ENCODE measurements around the gene PIGQ.

Gene PIGQ

DNA sequence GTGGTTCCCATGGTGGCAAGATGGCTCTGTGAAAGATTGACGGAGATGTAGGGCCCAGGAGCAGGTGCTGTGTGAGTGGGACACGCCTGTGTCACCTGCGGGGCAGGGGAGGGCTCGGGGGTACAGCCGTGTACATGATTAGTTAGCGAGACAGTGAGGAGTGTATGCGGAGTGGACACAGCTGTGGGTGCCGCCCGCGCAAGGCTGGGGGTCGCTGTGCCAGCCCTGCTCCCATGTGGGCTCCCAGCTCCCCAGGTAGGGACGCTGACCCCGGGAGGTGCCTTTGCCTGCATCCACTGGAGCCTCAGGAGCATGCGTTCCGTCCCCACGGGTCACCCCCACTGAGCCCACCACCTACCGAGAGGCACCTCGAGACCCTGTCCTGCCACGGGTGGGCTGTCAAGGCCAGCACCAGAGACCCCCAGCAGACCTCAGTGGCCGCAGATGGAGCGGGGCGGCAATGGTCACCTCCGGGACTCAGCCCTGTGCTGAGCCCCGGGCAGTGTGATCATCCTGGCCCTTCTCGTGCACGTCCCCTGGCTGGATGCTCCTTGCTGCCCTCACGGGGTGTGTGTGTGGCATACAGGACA is 34.8 kb upstream of the PIGQ start:
- no peak for DNase-seq

DNA sequence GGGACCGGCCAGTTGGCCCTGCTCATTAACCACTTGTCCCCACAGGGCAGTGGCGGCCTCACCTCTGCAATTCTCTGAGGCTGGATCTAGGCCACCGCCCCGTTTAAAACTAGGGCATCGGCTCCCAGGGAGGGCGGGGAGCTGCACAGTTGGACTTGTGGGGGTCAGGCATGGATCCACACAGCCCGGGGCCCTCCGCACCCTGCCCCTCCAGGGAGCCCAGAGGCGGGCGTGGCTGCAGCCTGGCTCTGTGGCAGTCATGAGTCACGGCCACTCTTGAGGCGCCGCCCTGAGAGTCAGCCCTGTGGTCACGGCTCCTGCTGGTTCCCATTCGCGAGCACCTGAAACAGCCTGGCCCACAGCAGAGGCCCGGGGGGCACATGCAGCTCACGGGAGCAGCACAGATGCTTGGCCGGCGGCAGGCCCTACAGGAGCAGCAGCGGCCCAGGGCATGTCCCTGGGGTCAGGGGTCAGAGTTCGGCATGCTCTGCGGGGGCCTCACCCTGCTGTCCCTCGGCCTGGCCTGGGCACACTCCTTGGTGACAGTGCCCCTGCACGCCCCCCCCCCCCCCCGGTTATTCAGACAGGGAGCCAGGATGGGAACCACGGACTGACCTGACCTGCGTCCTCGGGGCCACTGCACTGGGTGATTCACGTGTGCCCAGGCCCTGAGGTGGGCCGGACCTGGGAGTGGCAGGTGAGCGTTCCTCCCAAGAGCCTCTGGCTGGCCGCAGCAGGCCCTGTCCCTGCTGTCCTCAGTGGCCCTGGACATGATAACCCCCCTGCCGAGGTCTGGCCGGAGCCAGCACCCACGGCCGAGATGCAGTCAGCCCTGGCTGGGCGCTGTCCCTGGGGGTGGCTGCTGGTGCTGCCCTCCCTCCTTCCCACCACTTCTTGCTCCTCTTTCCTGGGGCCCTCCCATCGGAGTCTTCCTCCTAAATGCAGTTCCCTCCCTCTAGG is 34.0 kb upstream of the PIGQ start:
- no peak for DNase-seq

DNA sequence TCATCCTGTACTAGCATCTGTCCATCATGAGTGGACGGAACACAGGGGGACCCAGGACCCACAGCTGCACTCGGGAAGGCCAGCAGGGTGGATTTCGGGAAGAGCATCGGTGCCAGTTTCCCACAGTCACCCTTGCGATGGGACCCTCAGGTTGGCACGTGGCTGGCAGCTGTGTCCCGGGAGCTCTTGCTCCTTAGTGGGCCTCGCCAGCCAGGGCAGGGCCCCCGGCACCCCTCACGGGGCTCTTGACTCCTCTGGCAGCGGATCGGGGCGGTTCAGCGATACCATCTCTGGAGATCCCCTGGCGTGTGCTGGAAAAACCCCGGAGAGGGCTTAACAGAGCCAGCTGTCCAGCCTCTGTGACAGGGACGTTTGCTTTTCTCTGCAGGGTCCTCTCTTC is 33.0 kb upstream of the PIGQ start:
- DNase-seq: no peak

DNA sequence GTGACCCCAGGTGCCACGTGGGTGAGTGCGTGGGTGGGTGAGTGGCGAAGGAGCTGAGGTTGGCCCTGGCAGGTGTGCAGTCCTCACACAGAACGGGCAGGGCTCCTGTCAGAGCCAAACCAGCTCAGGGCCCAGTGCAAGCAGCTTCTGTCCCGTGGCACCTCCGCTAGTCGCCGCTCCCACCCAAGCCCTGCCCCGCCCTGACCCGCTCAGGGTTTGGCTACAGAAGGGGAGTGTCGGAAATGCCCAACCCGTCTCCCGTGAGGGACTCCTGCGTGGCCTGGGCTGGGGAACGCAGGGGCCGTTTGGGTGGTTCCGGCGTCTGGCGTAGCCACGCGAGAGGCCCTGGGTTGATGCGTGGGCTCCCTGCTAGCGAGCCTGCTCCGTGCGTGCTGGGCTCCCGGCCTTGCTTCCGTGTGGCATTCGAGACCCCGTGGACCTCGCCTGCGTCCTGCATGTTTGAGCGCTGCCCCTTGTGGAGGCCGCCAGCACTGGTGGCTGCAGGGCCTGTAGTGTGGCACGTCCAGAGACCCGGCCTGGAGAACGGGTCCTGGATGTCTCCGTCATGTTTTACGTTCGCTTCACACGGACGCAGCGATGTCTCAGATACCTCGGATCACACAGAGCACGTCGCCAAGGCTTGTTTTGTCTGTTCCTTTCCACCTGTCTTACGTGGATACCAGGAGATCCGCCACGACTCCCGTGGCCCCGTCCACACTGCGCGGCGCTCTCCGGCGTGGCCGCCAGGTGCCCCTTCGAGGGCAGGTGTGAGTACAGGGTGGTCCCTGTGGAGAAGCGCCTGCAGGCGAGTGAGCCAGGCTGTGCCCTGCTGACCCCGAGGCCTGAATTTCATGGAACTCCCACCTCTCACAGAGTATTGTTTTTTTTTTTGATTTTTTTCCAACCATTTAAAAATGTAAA is 32.1 kb upstream of the PIGQ start:
- no peak for DNase-seq

DNA sequence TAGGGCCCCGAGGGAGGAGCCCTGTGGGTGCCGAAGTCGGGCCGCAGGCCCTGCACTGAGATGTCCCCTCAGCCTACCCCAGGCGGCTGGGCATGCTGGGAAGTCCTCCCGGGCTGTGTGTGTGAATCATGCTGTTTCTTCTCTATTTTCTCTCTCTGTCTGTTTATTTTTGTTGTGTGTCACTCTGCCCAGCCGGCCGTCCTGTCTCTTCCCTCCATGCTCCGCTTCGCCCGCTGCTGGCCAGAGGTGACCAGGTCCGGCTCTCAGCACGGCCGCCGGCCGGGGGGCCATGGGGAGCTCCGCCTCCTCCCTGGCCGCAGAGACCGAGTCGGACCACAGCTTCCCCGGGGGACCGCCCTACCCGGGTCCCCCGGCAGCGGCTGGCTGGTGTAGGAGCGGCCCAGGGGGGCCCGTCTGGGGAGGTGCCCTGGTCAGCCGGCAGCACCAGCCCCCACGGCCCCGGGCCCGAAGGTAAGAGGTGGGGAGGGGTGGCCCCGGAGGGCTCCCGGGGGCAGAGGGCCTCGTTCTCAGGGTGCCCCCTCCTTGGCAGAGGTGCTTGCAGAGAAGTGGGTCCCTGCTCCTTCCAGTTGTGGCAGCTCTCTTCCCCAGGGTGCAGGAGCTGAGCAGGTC is 29.8 kb upstream of the PIGQ start:
- DNase-seq: no peak

DNA sequence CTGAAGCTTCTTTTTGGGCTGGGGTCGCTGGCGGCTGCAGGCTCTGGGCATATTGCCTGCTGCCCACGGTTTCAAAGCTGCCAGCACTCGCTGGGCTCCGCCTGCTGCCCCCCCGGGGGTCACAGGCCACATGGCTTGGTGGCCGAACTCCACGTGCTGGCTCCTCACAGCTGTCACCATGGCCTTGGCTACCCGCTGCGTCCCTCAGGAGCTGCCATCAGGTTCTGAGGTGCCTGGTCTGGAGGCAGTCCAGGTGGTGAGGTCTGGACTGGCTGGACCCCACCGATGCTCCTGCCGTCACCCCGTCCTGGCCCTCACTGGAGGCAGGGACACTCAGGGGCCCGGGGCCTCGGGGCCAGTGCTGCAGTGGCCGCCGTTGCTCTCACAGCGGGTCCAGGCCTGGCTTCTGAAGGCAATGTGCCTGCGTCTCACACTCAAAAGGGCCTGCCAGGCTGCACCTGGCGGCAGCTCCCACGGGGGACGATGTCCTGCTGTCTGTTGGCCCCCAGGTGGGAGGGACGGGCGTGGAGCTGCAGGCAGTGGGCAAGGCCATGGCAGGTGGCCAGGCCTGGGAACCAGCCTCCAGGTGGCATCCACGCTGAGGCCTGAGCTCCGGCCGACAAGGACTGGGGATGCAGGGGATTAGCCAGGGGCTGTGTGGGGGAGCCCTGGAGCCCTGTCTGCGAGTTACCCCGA is 29.0 kb upstream of the PIGQ start:
- no peak for DNase-seq

DNA sequence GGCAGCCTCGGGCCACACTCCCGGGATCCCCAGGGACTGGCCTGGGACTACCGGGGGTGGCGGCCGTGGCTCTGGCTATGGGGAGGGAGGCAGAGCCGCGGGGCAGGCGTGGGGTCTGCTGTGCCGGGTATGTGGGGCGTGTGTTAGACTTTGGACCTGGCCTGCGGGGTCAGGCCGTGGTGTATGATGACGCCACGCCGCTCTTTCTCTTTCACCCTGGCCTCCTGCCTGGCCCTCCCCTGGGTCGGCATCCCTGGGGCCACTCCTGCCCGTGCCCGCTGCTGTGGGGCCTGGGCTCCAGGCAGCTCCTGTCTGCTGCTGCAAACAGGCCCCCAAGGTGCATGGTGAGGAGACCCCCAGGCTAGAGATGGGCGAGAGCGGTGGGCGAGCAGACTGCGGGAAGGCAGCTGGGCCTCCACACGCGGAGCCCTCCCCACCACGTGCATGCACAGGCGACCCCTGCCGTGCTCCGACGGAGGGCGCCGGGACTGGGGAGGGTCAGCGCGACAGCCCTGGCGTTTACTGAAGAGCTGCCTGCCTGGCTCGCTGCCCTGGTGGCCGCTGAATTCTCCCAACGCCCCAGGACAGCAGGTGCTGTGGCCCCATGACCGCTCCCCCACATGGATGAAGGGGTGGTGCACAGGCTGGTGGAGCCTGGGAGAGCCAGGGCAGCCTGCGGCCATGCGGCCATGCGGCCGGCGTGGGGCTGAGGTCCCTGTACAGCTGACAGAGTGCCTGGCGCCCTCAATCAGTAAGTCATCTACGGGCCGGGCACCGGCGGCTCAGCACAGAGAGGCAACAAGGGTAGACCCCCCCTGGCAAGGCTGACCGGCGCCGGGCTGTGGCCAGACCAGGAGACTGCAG is 26.2 kb upstream of the PIGQ start:
- no peak for DNase-seq

DNA sequence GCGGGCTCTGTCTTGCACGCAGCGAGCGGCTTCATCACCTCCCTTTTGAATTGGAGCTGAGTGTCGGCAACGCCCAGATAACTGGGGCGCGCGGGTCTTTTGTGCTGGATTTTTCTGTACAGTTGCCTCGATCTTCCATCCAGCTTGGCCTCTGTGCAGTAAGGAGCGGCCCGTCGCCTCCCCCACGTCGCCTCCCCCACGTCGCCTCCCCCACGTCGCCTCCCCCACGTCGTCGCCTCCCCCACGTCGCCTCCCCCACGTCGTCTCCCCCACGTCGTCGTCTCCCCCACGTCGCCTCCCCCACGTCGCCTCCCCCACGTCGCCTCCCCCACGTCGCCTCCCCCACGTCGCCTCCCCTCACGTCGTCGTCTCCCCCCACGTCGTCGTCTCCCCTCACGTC is 25.3 kb upstream of the PIGQ start:
- no peak for DNase-seq

DNA sequence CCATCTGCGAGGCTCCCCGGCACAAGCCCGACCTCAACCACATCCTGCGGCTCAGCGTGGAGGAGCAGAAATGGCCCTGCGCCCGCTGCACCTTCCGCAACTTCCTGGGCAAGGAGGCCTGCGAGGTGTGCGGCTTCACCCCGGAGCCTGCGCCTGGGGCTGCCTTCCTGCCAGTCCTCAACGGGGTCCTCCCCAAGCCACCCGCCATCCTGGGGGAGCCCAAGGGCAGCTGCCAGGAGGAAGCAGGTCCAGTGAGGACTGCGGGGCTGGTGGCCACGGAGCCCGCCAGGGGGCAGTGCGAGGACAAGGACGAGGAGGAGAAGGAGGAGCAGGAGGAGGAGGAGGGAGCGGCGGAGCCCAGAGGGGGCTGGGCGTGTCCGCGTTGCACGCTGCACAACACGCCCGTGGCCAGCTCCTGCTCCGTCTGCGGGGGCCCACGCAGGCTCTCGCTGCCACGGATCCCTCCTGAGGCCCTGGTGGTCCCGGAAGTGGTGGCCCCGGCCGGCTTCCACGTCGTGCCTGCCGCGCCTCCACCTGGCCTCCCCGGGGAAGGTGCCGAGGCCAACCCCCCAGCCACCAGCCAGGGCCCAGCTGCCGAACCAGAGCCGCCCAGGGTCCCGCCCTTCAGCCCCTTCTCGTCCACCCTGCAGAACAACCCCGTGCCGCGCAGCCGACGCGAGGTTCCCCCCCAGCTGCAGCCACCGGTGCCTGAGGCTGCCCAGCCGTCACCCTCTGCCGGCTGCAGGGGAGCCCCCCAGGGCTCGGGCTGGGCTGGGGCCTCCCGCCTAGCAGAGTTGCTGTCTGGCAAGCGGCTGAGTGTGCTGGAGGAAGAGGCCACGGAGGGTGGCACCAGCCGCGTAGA is 22.6 kb upstream of the PIGQ start:
- DNase-seq: peak; percentile 47

DNA sequence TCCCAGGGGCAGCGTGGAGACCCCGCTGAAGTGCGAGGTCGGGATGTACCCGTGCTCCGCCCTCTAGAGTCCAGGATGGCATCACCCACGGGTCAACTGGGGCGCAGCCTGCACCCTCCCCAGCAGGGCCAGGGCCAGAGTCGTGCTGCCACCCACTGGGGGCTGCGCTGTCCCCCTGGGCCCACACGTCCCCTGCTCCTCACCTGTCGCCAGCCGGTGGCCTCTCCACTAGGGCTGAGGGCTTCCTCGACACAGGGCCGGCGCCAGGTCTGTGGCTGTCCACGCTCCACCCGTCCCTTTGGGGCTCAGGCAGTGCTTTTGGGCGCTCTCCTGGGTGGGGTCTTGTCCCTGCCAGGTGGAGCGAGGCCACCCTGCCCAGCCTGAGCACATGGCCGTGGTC is 21.2 kb upstream of the PIGQ start:
- no peak for DNase-seq

DNA sequence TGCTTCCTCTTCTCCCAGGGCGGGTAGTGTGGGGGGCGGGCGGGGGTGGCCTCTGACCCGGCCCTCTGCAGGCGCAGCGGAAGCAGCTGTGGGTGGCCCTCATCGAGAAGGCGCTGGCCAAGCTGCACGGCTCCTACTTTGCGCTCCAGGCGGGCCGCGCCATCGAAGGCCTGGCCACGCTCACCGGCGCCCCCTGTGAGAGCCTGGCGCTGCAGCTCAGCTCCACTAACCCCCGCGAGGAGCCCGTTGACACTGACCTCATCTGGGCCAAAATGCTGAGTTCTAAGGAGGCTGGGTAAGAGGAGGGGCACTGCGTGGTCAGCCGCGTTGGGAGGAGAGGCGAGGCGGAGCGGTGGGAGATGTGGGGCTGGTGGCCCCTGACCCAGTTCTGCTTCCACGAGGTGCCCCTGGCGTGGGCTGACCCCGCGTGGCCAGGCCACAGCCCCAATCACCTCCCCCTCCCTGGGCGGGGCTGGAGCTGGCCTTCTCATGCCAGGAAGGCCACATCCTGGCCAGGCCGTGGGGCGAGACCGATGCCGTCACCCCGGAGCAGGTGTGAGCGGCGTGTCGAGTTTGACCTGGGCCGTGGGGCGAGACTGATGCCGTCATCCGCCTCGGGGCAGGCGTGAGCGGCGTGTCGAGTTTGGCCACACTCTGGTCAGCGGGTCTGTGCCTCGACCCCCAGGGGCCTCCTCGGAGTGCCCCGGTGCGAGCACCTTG is 20.1 kb upstream of the PIGQ start:
- DNase-seq: no peak

DNA sequence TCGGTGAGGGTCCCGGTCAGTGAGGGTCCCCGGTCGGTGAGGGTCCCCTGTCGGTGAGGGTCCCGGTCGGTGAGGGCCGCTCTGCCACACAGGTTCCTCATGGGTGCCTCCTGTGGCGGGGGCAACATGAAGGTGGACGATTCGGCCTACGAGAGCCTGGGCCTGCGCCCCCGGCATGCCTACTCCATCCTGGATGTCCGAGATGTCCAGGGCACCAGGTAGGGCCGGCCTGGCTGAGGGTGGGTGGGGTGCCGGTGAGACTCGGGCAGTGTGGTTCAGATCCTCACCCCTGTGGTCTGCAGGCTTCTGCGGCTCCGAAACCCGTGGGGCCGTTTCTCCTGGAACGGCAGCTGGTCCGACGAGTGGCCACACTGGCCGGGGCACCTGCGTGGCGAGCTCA is 18.6 kb upstream of the PIGQ start:
- no peak for DNase-seq

DNA sequence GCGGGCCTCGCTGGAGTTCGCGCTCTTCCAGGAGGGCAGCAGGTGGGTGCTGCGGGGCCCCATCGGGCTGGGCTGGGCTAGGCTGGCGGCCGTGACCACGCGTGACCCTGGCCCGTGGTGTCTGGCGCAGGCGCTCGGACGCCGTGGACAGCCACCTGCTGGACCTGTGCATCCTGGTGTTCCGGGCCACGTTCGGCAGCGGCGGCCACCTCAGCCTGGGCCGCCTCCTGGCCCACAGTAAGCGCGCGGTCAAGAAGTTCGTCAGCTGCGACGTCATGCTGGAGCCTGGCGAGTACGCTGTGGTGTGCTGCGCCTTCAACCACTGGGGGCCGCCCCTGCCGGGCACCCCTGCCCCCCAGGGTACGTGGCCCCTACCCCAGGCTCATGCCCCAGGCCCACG is 17.6 kb upstream of the PIGQ start:
- no peak for DNase-seq

DNA sequence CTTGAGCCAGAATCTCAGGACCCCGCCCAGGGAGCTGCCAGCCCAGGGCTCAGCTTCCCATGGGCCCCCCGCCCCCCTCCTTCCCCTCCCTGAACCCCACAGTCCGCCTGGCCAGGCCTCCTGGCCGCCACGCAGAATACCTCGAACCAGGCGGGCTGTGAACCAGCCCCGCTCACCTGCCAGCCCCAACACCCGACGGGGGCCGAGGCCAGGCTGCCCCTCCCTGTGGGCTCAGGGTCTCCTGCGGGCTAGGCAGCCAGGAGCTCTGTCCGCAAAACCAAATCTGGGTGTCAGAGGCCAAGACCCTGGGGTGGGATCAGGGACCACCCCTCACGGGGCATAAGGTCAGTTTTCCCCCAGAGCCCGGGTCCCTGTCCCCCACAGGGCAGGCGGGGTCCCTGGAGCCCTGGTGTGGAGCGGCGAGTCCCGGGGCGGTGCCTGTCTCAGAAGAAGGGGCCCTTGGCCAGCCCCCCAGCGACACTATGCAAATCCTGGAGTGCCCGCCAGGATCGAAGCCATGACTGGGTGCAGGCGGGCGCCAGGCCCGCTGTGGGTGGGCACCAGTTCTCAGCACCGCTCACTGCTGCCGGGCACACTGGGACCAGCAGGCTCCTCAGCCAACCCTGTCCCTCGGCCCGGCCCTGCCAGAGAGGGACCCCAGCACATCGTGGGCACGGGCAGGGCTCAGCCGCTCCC is 16.0 kb upstream of the PIGQ start:
- DNase-seq: no peak

DNA sequence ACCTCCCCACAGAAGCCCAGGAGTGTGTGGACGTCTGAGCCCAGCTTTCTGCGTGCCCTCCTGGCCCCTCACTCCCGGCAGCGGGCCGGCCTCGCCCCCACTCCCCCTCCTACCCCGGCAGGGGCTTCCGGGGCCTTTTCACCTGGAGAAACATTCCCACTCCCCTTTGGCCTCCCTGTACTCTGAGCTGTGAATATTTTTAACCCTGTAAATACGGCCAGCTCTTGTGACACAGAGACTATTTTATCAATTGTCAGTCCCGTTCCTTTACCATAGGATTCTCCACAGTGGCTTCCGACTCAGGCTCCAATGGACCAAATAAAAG is 15.5 kb upstream of the PIGQ start:
- no peak for DNase-seq

DNA sequence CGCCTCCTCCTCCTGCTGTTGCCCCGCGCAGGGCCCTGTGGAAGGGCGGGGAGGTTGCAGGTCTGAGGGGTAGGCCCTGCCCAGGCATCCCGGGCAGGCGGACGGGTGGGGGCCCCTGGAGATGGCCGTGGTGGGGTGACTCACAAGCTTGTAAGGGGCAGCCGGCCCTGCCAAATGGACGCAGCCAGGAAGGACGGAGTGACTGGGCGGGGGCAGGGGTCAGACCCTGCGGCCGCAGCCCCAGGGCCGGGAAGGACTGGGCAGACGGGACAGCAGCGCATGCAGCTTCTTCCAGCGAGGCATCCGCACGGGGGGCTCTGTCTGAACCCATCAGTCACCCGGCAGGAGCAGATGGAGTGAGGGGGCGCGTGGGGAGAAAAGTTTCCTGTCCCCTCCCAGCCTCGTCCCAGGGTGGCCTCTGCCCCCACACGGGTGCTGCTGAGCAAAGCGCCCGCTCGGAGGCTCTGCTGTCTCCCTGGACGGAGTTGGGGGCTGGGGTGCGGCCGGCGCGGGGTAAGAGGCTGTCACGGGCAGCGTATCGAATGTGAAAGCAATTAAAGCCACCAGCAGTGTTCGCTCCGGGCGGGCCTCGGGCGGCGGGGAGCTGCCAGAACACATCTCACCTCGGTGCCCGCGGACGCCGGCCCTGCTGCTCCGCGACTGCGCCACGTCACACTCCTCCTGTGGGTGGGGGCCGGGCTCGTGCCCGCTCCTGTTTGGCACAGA is 15.0 kb upstream of the PIGQ start:
- no peak for DNase-seq

DNA sequence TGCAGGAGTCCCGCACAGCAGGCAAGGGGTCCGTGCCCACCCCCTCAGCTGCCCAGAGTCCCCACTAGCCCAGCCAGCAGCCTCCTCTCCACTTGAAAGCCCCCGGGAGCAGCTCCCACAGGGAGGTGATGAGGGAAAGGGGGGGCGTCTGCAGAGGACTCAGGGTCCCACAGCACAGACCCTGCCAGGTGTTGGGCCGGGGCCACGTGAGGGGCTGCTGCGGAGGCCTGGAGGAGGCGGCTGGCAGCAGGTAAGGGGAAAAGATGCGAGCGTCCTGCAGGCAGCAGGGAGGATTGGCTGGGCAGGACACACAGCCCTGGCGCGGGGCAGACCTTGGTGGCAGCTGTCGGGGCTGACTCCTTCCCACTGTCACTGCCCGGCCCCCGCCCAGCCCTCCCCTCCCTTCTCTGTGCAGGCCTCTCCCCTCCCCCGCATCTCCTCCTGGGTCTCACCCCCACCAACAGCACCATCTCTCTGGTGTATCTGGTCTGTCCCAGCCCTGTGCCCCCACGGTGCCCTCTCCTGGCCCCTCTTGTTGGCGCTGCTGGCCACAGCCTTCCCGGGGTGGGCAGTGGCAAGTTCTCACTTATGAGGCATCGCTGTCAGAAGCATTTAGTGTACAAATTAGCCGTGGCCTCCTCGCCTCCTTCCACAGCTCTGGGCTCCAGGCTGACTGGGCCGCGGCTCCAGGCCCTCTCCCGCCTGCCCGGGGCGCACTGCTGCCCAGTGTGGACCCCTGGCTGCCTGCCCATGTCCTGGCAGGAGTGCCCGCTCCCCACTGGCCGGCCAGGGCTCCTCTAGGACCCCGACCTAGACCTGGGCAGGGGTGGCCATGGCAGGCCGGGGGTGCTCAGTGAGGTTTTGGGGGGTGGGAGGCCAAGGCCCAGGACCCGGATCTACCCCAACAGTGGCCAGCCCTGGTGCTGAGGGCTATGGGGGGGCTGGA is 14.0 kb upstream of the PIGQ start:
- no peak for DNase-seq

Measured in activated CD4-positive, alpha-beta T cell treated with anti-CD3 and anti-CD28 coated beads, Interleukin-10, Interleukin-2, amounts not matched to agents 100 ng/mL and 50 ng/mL, durations not matched to agents 16 hours and 8 hours (primary cell).